Parietal lobe (tissue), 1 donor: ENCODE measurements around the gene TBC1D8B. TPM values are rescaled to one million over a fixed set of nuclear protein-coding genes. Genes with fewer than 3 reads are reported as not detected.

Source experiments
- total RNA-seq: library from RNA; depleted of rRNA; stranded (reverse); fragments of >200 nt; gene quantifications from one replicate; pipeline ENCODE4 v1.2.3, GENCODE V29; 2014

TBC1D8B gene
- total RNA-seq, result 1.3 TPM

GRCh38 chrX:106802388-106803275 is at the start of gene TBC1D8B:
TSS of gene TBC1D8B (plus strand) at chrX:106802673. CDS start at chrX:106802854, 181 bp downstream.

GRCh38 chrX:106903291-106903824 is 100.9 kb downstream of the TBC1D8B start, which contains the start of gene RIPPLY1:
TSS of gene RIPPLY1 (minus strand) at chrX:106903341. CDS start at chrX:106903287, 54 bp downstream.

GRCh38 chrX:106919932-106920452 is 117.5 kb downstream of the TBC1D8B start, which contains the start of gene CLDN2:
TSS of gene CLDN2 (plus strand) at chrX:106920402. CDS start at chrX:106928229, 7,827 bp downstream.

Other genes with a start within 250 kb of the TBC1D8B start
- gene RADX, start 190.7 kb upstream of the TBC1D8B start, total RNA-seq, result 14.1 TPM
- 1.3 TPM for gene RNF128, start 76.0 kb upstream of the TBC1D8B start, total RNA-seq
- gene RIPPLY1, start 100.7 kb downstream of the TBC1D8B start, total RNA-seq, result not detected
- not detected for gene CLDN2, start 117.7 kb downstream of the TBC1D8B start, total RNA-seq
- 11.6 TPM for gene MORC4, start 197.5 kb downstream of the TBC1D8B start, total RNA-seq